OCI-LY1 (cell line): ENCODE measurements around the gene ZHX3.

Experiments used
- H2AFZ ChIP-seq: fragments of 200-600 bp; sonication (generic), shearing (Covaris generic); 2 replicates; pipeline ENCODE4 v1.6.0; 2014; ENCODE audit warnings: antibody characterized with exemption, mild to moderate bottlenecking, low read length
- H3F3A ChIP-seq: fragments of 200-600 bp; sonication (generic), shearing (Covaris generic); 2 replicates; pipeline ENCODE4 v1.6.0; 2014; ENCODE audit warnings: mild to moderate bottlenecking, antibody characterized with exemption, low read length, moderate library complexity; ENCODE audit not compliant: insufficient read depth
- H3K27ac ChIP-seq: fragments of 200-600 bp; sonication (generic); 2 replicates; pipeline ENCODE4 v1.5.1; 2014; ENCODE audit warnings: low read length, mixed run types, mild to moderate bottlenecking, low read depth; ENCODE audit not compliant: poor library complexity, severe bottlenecking
- H3K27me3 ChIP-seq: fragments of 200-600 bp; sonication (generic); 2 replicates; pipeline ENCODE4 v1.6.0; 2014; ENCODE audit warnings: antibody characterized with exemption, mild to moderate bottlenecking, low read length, moderate library complexity; ENCODE audit not compliant: insufficient read depth
- H3K36me3 ChIP-seq: fragments of 200-600 bp; sonication (generic); 2 replicates; pipeline ENCODE4 v1.6.1; 2014; ENCODE audit warnings: mild to moderate bottlenecking, antibody characterized with exemption, low read length, moderate library complexity, mixed read lengths; ENCODE audit not compliant: insufficient read depth
- H3K4me1 ChIP-seq: fragments of 200-600 bp; sonication (generic); 2 replicates; pipeline ENCODE4 v1.5.1; 2014; ENCODE audit warnings: mild to moderate bottlenecking, low read length, moderate library complexity; ENCODE audit not compliant: insufficient read depth, severe bottlenecking
- H3K4me2 ChIP-seq: fragments of 200-600 bp; sonication (generic), shearing (Covaris generic); 2 replicates; pipeline ENCODE4 v1.6.1; 2014; ENCODE audit warnings: low read length
- H3K4me3 ChIP-seq: fragments of 200-600 bp; sonication (generic); 2 replicates; pipeline ENCODE4 v1.5.1; 2014; ENCODE audit warnings: low read length, low read depth, mild to moderate bottlenecking, mixed read lengths; ENCODE audit not compliant: poor library complexity, severe bottlenecking
- H3K79me2 ChIP-seq: fragments of 200-600 bp; shearing (Covaris generic); 2 replicates; pipeline ENCODE4 v1.6.1; 2016; ENCODE audit warnings: mixed run types, low read length, mixed read lengths; ENCODE audit not compliant: insufficient read depth
- H3K9ac ChIP-seq: fragments of 200-600 bp; sonication (generic), shearing (Covaris generic); 2 replicates; pipeline ENCODE4 v1.6.1; 2014; ENCODE audit warnings: mild to moderate bottlenecking, low read length, mixed read lengths
- H3K9me2 ChIP-seq: fragments of 200-600 bp; sonication (generic), shearing (Covaris generic); 2 replicates; pipeline ENCODE4 v1.6.1; 2014; ENCODE audit warnings: low read depth, mild to moderate bottlenecking, low read length, mixed read lengths
- H3K9me3 ChIP-seq: fragments of 200-600 bp; shearing (Covaris generic); 2 replicates; pipeline ENCODE4 v1.6.1; 2014; ENCODE audit warnings: low read length, mixed read lengths
- H4K20me1 ChIP-seq: fragments of 200-600 bp; sonication (generic), shearing (Covaris generic); 2 replicates; pipeline ENCODE4 v1.6.0; 2016; ENCODE audit warnings: mild to moderate bottlenecking, low read length; ENCODE audit not compliant: insufficient read depth
- CTCF ChIP-seq: fragments of 200-600 bp; sonication (generic), shearing (Covaris generic); IDR thresholded peaks from 2 replicates; pipeline ENCODE4 v1.5.1; 2017; ENCODE audit warnings: mild to moderate bottlenecking, antibody characterized with exemption, low read length, moderate library complexity, mixed read lengths
- EZH2 ChIP-seq: fragments of 200-600 bp; sonication (generic), shearing (Covaris generic); IDR thresholded peaks from 2 replicates; pipeline ENCODE4 v1.8.0; 2017; ENCODE audit warnings: borderline replicate concordance, mixed run types, mild to moderate bottlenecking, antibody characterized with exemption, low read length, moderate library complexity, mixed read lengths

The ZHX3 gene

GRCh38 chr20:41260734-41261220, 56.8 kb downstream of the ZHX3 start:
- Histone ChIP-seq H3K9me3 (no peaks in the 10 kb centered on the region), H3K9ac (no peak overlapping the region), H3K4me2 (no peak overlapping the region), H4K20me1 (no peaks in the 10 kb centered on the region), H3K27me3 (no peaks in the 10 kb centered on the region), H3K9me2 (no peaks in the 10 kb centered on the region), H3K27ac (no peak overlapping the region), H3K4me3 (no peak overlapping the region), H3F3A (no peaks in the 10 kb centered on the region), H3K79me2 (no peaks in the 10 kb centered on the region), H3K4me1 (no peaks in the 10 kb centered on the region), H3K36me3 (no peaks in the 10 kb centered on the region), H2AFZ (no peak overlapping the region)
- TF ChIP-seq EZH2 (no peak), CTCF (no peak)

GRCh38 chr20:41259309-41259708, 58.2 kb downstream of the ZHX3 start:
- H3K9me3 ChIP-seq = no peaks in the 10 kb centered on the region
- no peak overlapping the region for H2AFZ ChIP-seq
- no peak overlapping the region for H3K9ac ChIP-seq
- no peaks in the 10 kb centered on the region for H4K20me1 ChIP-seq
- no peak overlapping the region for H3K4me2 ChIP-seq
- no peaks in the 10 kb centered on the region for H3K4me1 ChIP-seq
- no peaks in the 10 kb centered on the region for H3K36me3 ChIP-seq
- TF ChIP-seq CTCF = no peak
- no peak for TF ChIP-seq EZH2
- H3K79me2 ChIP-seq = no peaks in the 10 kb centered on the region
- H3K27me3 ChIP-seq = no peaks in the 10 kb centered on the region
- no peak overlapping the region for H3K27ac ChIP-seq
- no peaks in the 10 kb centered on the region for H3F3A ChIP-seq
- no peaks in the 10 kb centered on the region for H3K9me2 ChIP-seq
- no peak overlapping the region for H3K4me3 ChIP-seq

- Histone ChIP-seq H3K9me2 (no peaks in the 10 kb centered on the region), H3K9me3 (no peaks in the 10 kb centered on the region), H3K4me3 (no peak overlapping the region), H3K79me2 (no peaks in the 10 kb centered on the region), H3K4me2 (no peak overlapping the region), H3K4me1 (no peaks in the 10 kb centered on the region), H4K20me1 (no peaks in the 10 kb centered on the region), H2AFZ (no peak overlapping the region), H3K36me3 (no peaks in the 10 kb centered on the region), H3K9ac (no peak overlapping the region), H3F3A (no peaks in the 10 kb centered on the region), H3K27me3 (no peaks in the 10 kb centered on the region), H3K27ac (no peak overlapping the region)
- TF ChIP-seq EZH2 (no peak), CTCF (no peak)
Measured at GRCh38 chr20:41258474-41258873, 59.1 kb downstream of the ZHX3 start.
